GM12878 (cell line): ENCODE results near the gene ANO5. TPM values are rescaled to one million over a fixed set of nuclear protein-coding genes. Genes with fewer than 3 reads are reported as not detected.
A peak's percentile ranks its signal among the peaks of the same experiment; 100 is the strongest.

Source experiments
- BCL11A ChIP-seq: IDR thresholded peaks from 2 replicates; pipeline ENCODE4 v1.6.1; 2011; ENCODE audit warnings: low read depth, low read length
- CHD2 ChIP-seq: IDR thresholded peaks from 2 replicates; pipeline ENCODE4 v1.6.1; 2011; ENCODE audit warnings: low read depth, low read length, improper control_type of control experiment, borderline replicate concordance
- CREM ChIP-seq: IDR thresholded peaks from 2 replicates; pipeline ENCODE4 v1.6.1; 2014; ENCODE audit warnings: antibody characterized with exemption, low read depth
- DPF2 ChIP-seq: fragments of 450-650 bp; IDR thresholded peaks from 2 replicates; pipeline ENCODE4 v1.6.1; 2017; ENCODE audit warnings: mild to moderate bottlenecking
- FOXM1 ChIP-seq: IDR thresholded peaks from 2 replicates; pipeline ENCODE4 v1.6.1; 2012; ENCODE audit warnings: low read depth, mild to moderate bottlenecking, inconsistent platforms, low read length, moderate library complexity
- HCFC1 ChIP-seq: fragments of 150-350 bp; IDR thresholded peaks from 2 replicates; pipeline ENCODE4 v1.6.1; 2014; ENCODE audit warnings: low read length
- MTA2 ChIP-seq: fragments of 450-650 bp; IDR thresholded peaks from 2 replicates; pipeline ENCODE4 v1.6.1; 2016; ENCODE audit warnings: low read depth, mild to moderate bottlenecking, moderate library complexity
- NFYA ChIP-seq: IDR thresholded peaks from 2 replicates; pipeline ENCODE4 v1.6.1; 2011; ENCODE audit warnings: low read depth, mild to moderate bottlenecking, low read length, improper control_type of control experiment, borderline replicate concordance
- NR2C2 ChIP-seq: IDR thresholded peaks from 2 replicates; pipeline ENCODE4 v1.6.1; 2011; ENCODE audit warnings: borderline replicate concordance, low read depth; ENCODE audit not compliant: control insufficient read depth, insufficient read length
- NR2F1 ChIP-seq: fragments of 450-650 bp; conservative IDR thresholded peaks from 2 replicates; pipeline ENCODE4 v1.6.1; 2017; ENCODE audit warnings: mild to moderate bottlenecking
- RAD51 ChIP-seq: fragments of 450-650 bp; IDR thresholded peaks from 2 replicates; pipeline ENCODE4 v1.6.1; 2016; ENCODE audit warnings: moderate library complexity, mild to moderate bottlenecking, inconsistent platforms
- RELA ChIP-seq: fragments of 450-650 bp; IDR thresholded peaks from 2 replicates; pipeline ENCODE4 v1.8.0; 2014; ENCODE audit warnings: borderline replicate concordance; ENCODE audit not compliant: partially characterized antibody
- RUNX3 ChIP-seq: IDR thresholded peaks from 2 replicates; pipeline ENCODE4 v1.6.1; 2012; ENCODE audit warnings: low read length, inconsistent platforms
- SIN3A ChIP-seq: IDR thresholded peaks from 2 replicates; pipeline ENCODE4 v1.6.1; 2012; ENCODE audit warnings: low read depth, low read length, improper control_type of control experiment
- ZNF687 ChIP-seq: fragments of 450-650 bp; IDR thresholded peaks from 2 replicates; pipeline ENCODE4 v1.6.1; 2017; ENCODE audit warnings: mild to moderate bottlenecking, moderate library complexity
- polyA plus RNA-seq, 11 experiments: library from polyadenylated mRNA; depleted of rRNA in 4 of 11; unstranded in 6 of 11; stranded (reverse) in 5 of 11; fragments of >200 nt; fragmentation: Nextera tagmentation in 4 of 11; fragmentation: Illumina TruSeq in 1 of 11; extraction: Ambion mirVana in 4 of 11; extraction: Trizol in 1 of 11; gene quantifications; 1 replicate in 1 of 11; 2 replicates in 10 of 11; pipeline versions ENCODE4 v1.2.1 to v1.2.3, GENCODE V29; 2011 to 2016; ENCODE audit warnings: inconsistent platforms in 2 of 11, missing spikeins in 2 of 11, low read depth in 1 of 11
- total RNA-seq, 4 experiments: library from RNA; depleted of rRNA in 3 of 4; stranded (reverse); fragments of >200 nt in 3 of 4; fragmentation: Illumina TruSeq in 1 of 4; extraction: Trizol in 1 of 4; gene quantifications; 2 replicates each; pipeline versions ENCODE4 v1.2.1 to v1.2.3, GENCODE V29; 2013 to 2021
- TF ChIP-seq, protein P1 (sequence below): fragments of 450-650 bp; IDR thresholded peaks from 2 replicates; pipeline ENCODE4 v1.6.1; 2017; ENCODE audit warnings: low read depth, mild to moderate bottlenecking, moderate library complexity
- TF ChIP-seq, protein P2 (sequence below): fragments of 450-650 bp; IDR thresholded peaks from 2 replicates; pipeline ENCODE4 v1.6.1; 2017; ENCODE audit warnings: borderline replicate concordance
- TF ChIP-seq, protein P3 (sequence below): IDR thresholded peaks from 2 replicates; pipeline ENCODE4 v1.6.1; 2012; ENCODE audit warnings: low read depth, low read length, improper control_type of control experiment
- TF ChIP-seq, protein P4 (sequence below): fragments of 450-650 bp; formaldehyde crosslinking; IDR thresholded peaks from 2 replicates; pipeline ENCODE4 v1.5.0; 2022; ENCODE audit warnings: mild to moderate bottlenecking, missing genetic modification characterization

Gene ANO5
- total and polyA plus RNA-seq, 10 of the 15 experiments (the other 5 are each of a cell fraction or from before 2014, with no cell fraction given): 1.6 to 10.2 (median 4.1) TPM

- TF ChIP-seq, protein P1, sequence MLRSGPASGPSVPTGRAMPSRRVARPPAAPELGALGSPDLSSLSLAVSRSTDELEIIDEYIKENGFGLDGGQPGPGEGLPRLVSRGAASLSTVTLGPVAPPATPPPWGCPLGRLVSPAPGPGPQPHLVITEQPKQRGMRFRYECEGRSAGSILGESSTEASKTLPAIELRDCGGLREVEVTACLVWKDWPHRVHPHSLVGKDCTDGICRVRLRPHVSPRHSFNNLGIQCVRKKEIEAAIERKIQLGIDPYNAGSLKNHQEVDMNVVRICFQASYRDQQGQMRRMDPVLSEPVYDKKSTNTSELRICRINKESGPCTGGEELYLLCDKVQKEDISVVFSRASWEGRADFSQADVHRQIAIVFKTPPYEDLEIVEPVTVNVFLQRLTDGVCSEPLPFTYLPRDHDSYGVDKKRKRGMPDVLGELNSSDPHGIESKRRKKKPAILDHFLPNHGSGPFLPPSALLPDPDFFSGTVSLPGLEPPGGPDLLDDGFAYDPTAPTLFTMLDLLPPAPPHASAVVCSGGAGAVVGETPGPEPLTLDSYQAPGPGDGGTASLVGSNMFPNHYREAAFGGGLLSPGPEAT: peak; percentile 85
- TF ChIP-seq CHD2 (no peak), NFYA (no peak), CREM (peak; percentile 43; the same call in 1 of the 2 replicates), BCL11A (no peak), HCFC1 (no peak), RUNX3 (peak; percentile 72), ZNF687 (0 out of 2 replicates have a peak, but pooled peaks have one; percentile 49), DPF2 (peak; percentile 80; the same call in 1 of the 2 replicates), FOXM1 (0 out of 2 replicates have a peak, but pooled peaks have one; percentile 24), NR2C2 (no peak), NR2F1 (peak; percentile 84), MTA2 (peak; percentile 80), RAD51 (peak; percentile 70; the same call in 1 of the 2 replicates), RELA (peak; percentile 69), SIN3A (no peak)
- TF ChIP-seq, protein P2, sequence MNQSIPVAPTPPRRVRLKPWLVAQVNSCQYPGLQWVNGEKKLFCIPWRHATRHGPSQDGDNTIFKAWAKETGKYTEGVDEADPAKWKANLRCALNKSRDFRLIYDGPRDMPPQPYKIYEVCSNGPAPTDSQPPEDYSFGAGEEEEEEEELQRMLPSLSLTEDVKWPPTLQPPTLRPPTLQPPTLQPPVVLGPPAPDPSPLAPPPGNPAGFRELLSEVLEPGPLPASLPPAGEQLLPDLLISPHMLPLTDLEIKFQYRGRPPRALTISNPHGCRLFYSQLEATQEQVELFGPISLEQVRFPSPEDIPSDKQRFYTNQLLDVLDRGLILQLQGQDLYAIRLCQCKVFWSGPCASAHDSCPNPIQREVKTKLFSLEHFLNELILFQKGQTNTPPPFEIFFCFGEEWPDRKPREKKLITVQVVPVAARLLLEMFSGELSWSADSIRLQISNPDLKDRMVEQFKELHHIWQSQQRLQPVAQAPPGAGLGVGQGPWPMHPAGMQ: no peak
- TF ChIP-seq, protein P3, sequence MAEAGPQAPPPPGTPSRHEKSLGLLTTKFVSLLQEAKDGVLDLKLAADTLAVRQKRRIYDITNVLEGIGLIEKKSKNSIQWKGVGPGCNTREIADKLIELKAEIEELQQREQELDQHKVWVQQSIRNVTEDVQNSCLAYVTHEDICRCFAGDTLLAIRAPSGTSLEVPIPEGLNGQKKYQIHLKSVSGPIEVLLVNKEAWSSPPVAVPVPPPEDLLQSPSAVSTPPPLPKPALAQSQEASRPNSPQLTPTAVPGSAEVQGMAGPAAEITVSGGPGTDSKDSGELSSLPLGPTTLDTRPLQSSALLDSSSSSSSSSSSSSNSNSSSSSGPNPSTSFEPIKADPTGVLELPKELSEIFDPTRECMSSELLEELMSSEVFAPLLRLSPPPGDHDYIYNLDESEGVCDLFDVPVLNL: no peak
- TF ChIP-seq, protein P4, sequence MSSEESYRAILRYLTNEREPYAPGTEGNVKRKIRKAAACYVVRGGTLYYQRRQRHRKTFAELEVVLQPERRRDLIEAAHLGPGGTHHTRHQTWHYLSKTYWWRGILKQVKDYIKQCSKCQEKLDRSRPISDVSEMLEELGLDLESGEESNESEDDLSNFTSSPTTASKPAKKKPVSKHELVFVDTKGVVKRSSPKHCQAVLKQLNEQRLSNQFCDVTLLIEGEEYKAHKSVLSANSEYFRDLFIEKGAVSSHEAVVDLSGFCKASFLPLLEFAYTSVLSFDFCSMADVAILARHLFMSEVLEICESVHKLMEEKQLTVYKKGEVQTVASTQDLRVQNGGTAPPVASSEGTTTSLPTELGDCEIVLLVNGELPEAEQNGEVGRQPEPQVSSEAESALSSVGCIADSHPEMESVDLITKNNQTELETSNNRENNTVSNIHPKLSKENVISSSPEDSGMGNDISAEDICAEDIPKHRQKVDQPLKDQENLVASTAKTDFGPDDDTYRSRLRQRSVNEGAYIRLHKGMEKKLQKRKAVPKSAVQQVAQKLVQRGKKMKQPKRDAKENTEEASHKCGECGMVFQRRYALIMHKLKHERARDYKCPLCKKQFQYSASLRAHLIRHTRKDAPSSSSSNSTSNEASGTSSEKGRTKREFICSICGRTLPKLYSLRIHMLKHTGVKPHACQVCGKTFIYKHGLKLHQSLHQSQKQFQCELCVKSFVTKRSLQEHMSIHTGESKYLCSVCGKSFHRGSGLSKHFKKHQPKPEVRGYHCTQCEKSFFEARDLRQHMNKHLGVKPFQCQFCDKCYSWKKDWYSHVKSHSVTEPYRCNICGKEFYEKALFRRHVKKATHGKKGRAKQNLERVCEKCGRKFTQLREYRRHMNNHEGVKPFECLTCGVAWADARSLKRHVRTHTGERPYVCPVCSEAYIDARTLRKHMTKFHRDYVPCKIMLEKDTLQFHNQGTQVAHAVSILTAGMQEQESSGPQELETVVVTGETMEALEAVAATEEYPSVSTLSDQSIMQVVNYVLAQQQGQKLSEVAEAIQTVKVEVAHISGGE (CRISPR knock-in tag): no peak
Measured at GRCh38 chr11:22190827-22191463, 1.9 kb upstream of the ANO5 start (continued).
